Tibial nerve (tissue), 4 donors: ENCODE measurements around the gene OGDHL. TPM values are rescaled to one million over a fixed set of nuclear protein-coding genes. Genes with fewer than 3 reads are reported as not detected.

Source experiments
- DNase-seq, 2 donors: peaks; one replicate each; pipeline ENCODE4 v3.0.0-alpha.2; 2019; ENCODE audit warnings: low spot score in 2 of 2
- H3K27ac ChIP-seq, 4 donors: fragments of 200-600 bp; sonication (generic) in 3 of 4; one replicate each; pipeline ENCODE4 v1.5.1; 2017 to 2019; ENCODE audit warnings: mild to moderate bottlenecking in 1 of 4
- H3K27me3 ChIP-seq, 2 donors: fragments of 200-600 bp; sonication (generic) in 1 of 2; one replicate each; pipeline versions ENCODE4 v1.5.1 to v1.6.0; 2017 to 2019
- H3K36me3 ChIP-seq, 3 donors: fragments of 200-600 bp; sonication (generic); one replicate each; pipeline ENCODE4 v1.5.1; 2018 to 2019
- H3K4me1 ChIP-seq, 4 donors: fragments of 200-600 bp; sonication (generic) in 3 of 4; one replicate each; pipeline ENCODE4 v1.5.1; 2017 to 2019
- H3K4me3 ChIP-seq, 4 donors: fragments of 200-600 bp; sonication (generic) in 3 of 4; one replicate each; pipeline ENCODE4 v1.5.1; 2017 to 2019; ENCODE audit warnings: mild to moderate bottlenecking in 1 of 4, moderate library complexity in 1 of 4
- H3K9me3 ChIP-seq, 4 donors: fragments of 200-600 bp; sonication (generic) in 3 of 4; one replicate each; pipeline ENCODE4 v1.5.1; 2017 to 2019
- CTCF ChIP-seq, 5 experiments: fragments of 200-600 bp in 3 of 5; fragments of 450-650 bp in 2 of 5; sonication (generic) in 3 of 5; IDR thresholded peaks; one replicate each; pipeline ENCODE4 v1.5.1; 2016 to 2019; ENCODE audit warnings: antibody characterized with exemption in 5 of 5, mild to moderate bottlenecking in 3 of 5, moderate library complexity in 2 of 5
- EP300 ChIP-seq, 2 donors: sonication (generic); formaldehyde crosslinking; IDR thresholded peaks; one replicate each; pipeline ENCODE4 v1.6.1; 2017; ENCODE audit warnings: antibody characterized with exemption in 2 of 2, mild to moderate bottlenecking in 1 of 2
- POLR2A ChIP-seq, 2 donors: fragments of 450-650 bp; IDR thresholded peaks; one replicate each; pipeline ENCODE4 v1.6.1; 2017; ENCODE audit warnings: antibody characterized with exemption in 2 of 2, mild to moderate bottlenecking in 2 of 2, moderate library complexity in 2 of 2
- WGBS, 2 donors: methylation state at CpG; one replicate each; pipeline ENCODE4 v1.1.5; 2018; 5-methylcytosine and 5-hydroxymethylcytosine counted together
- total RNA-seq, 4 donors: library from RNA; depleted of rRNA; stranded (reverse); fragments of >200 nt; gene quantifications; one replicate each; pipeline ENCODE4 v1.1.0, GENCODE V29; 2016

OGDHL gene
- total RNA-seq, 4 donors from 2014 or later: not detected

- Histone ChIP-seq H3K36me3 (no peaks in the 10 kb centered on the region), H3K27ac (no peak overlapping the region), H3K4me1 (no peaks in the 10 kb centered on the region), H3K4me3 (no peak overlapping the region), H3K9me3 (peaks cover 0 to 13% (median 0%) of the 10 kb centered on the region in 4 donors), H3K27me3 (no peaks in the 10 kb centered on the region)
- WGBS, 2 donors: 69 to 83% methylated on average over 5 of the region's 5 CpGs
- DNase-seq: no peak
- TF ChIP-seq EP300 (IDR thresholded peaks at IDR 0.05): no peak
- TF ChIP-seq CTCF (IDR thresholded peaks at IDR 0.05): no peak
- no peak for TF ChIP-seq POLR2A (IDR thresholded peaks at IDR 0.05)
Observed at GRCh38 chr10:49713266-49713665, 48.9 kb downstream of the OGDHL start.

- H3K27me3 ChIP-seq: no peaks in the 10 kb centered on the region
- no peak overlapping the region for H3K27ac ChIP-seq
- H3K36me3 ChIP-seq: no peaks in the 10 kb centered on the region
- WGBS, 2 donors: 46 to 49% methylated on average over 8 of the region's 8 CpGs
- H3K9me3 ChIP-seq: peaks cover 0 to 13% (median 0%) of the 10 kb centered on the region in 4 donors
- TF ChIP-seq CTCF (IDR thresholded peaks at IDR 0.05) (no peak), EP300 (IDR thresholded peaks at IDR 0.05) (no peak)
- no peak for DNase-seq
- no peak overlapping the region for H3K4me3 ChIP-seq
- H3K4me1 ChIP-seq: no peaks in the 10 kb centered on the region
Observed at GRCh38 chr10:49711481-49711880, 50.6 kb downstream of the OGDHL start.

- Histone ChIP-seq H3K36me3 (no peaks in the 10 kb centered on the region), H3K4me1 (no peaks in the 10 kb centered on the region), H3K27me3 (no peaks in the 10 kb centered on the region), H3K27ac (no peak overlapping the region), H3K4me3 (no peak overlapping the region), H3K9me3 (peaks cover 0 to 13% (median 0%) of the 10 kb centered on the region in 4 donors)
- TF ChIP-seq EP300 (IDR thresholded peaks at IDR 0.05): no peak
- no peak for TF ChIP-seq CTCF (IDR thresholded peaks at IDR 0.05)
- no peak for TF ChIP-seq POLR2A (IDR thresholded peaks at IDR 0.05)
- no peak for DNase-seq
- 78 to 82% methylated on average over 6 of the region's 6 CpGs for WGBS, 2 donors
Observed at GRCh38 chr10:49710966-49711365, 51.2 kb downstream of the OGDHL start.

DNA sequence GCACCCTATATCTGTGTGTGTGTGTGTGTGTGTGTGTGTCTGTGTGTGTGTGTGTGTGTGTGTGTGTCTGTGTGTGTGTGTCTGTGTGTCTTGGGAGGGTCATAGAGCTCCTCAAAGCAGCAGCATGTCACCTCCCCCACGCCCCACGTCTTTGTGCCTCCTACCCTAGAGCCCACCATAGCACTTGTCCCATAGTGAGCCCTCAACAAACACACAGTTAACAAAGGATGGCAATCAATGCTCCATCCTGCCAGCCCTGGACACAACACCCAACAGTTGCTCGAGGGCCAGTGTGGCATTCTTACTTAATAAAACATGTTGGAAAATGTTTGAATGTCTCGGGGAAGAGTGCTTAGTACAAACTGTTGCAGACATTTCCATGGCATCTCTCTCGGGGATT, 52.2 kb downstream of the OGDHL start:
- Histone ChIP-seq H3K9me3 (peaks cover 0 to 10% (median 0%) of the 10 kb centered on the region in 4 donors), H3K27ac (no peak overlapping the region), H3K27me3 (no peaks in the 10 kb centered on the region), H3K4me3 (no peak overlapping the region), H3K36me3 (no peaks in the 10 kb centered on the region), H3K4me1 (no peaks in the 10 kb centered on the region)
- DNase-seq: no peak
- WGBS, 2 donors: 57 to 63% methylated on average over 3 to 5 of the region's 5 CpGs
- TF ChIP-seq CTCF (IDR thresholded peaks at IDR 0.05) (no peak), EP300 (IDR thresholded peaks at IDR 0.05) (no peak), POLR2A (IDR thresholded peaks at IDR 0.05) (no peak)

DNA sequence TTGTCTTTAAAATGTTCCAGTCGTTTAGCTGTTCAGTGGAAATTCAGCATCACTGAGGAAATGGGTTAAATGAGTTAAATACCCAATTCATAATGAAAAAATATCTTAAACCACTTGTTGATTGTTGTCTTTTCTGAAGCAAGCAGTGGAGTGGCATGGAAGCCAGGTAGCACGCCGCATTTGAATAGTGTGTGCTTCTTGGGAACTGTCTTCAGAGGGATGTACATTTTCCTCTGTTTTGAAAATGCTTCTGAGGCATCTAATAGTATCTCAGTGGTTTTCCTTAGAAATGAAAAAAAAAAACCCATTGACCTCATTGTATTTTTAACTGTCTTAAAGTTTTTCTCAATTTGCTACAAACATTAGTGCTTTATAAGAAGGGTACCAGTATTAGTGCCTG, 54.5 kb downstream of the OGDHL start:
- TF ChIP-seq EP300 (IDR thresholded peaks at IDR 0.05) (no peak), CTCF (IDR thresholded peaks at IDR 0.05) (no peak), POLR2A (IDR thresholded peaks at IDR 0.05) (no peak)
- Histone ChIP-seq H3K4me1 (no peaks in the 10 kb centered on the region), H3K36me3 (no peaks in the 10 kb centered on the region)

More for the DNA sequence above, 54.5 kb downstream of the OGDHL start:
- no peak overlapping the region for H3K27ac ChIP-seq
- no peak for DNase-seq
- H3K27me3 ChIP-seq: no peaks in the 10 kb centered on the region
- H3K9me3 ChIP-seq: peaks cover 0 to 4% (median 0%) of the 10 kb centered on the region in 4 donors
- H3K4me3 ChIP-seq: no peak overlapping the region
- WGBS, 2 donors: 79 to 80% methylated on average over 3 of the region's 3 CpGs
